WERI-Rb-1 (cell line): ENCODE measurements around the gene PLXNA2.

ENCODE experiments used
- DNase-seq: peaks from one replicate; pipeline ENCODE4 v3.0.0-alpha.2; 2020
- H3K27ac ChIP-seq: fragments of 250-450 bp; sonication (Bioruptor Pico); 2 replicates; pipeline ENCODE4 v1.5.1; 2020; ENCODE audit warnings: mild to moderate bottlenecking, moderate library complexity
- H3K27me3 ChIP-seq: fragments of 250-450 bp; sonication (Bioruptor Pico); 2 replicates; pipeline ENCODE4 v1.5.1; 2021; ENCODE audit warnings: mild to moderate bottlenecking, low read depth, moderate library complexity; ENCODE audit not compliant: insufficient read depth, severe bottlenecking
- H3K36me3 ChIP-seq: fragments of 250-450 bp; sonication (Bioruptor Pico); 2 replicates; pipeline ENCODE4 v1.5.1; 2020; ENCODE audit warnings: mild to moderate bottlenecking, moderate library complexity
- H3K4me3 ChIP-seq: 2 replicates; pipeline ENCODE4 v1.5.1; 2011; ENCODE audit warnings: low read depth, mild to moderate bottlenecking, control low read depth, low read length
- H3K9me3 ChIP-seq: fragments of 250-450 bp; sonication (Bioruptor Pico); 2 replicates; pipeline ENCODE4 v1.5.1; 2021; ENCODE audit warnings: mild to moderate bottlenecking, moderate library complexity; ENCODE audit not compliant: severe bottlenecking
- TF ChIP-seq, protein P1 (sequence below): IDR thresholded peaks from 2 replicates; pipeline ENCODE4 v1.5.1; 2011; ENCODE audit warnings: low read depth, mild to moderate bottlenecking, control low read depth, inconsistent platforms, low read length

The PLXNA2 gene

DNA sequence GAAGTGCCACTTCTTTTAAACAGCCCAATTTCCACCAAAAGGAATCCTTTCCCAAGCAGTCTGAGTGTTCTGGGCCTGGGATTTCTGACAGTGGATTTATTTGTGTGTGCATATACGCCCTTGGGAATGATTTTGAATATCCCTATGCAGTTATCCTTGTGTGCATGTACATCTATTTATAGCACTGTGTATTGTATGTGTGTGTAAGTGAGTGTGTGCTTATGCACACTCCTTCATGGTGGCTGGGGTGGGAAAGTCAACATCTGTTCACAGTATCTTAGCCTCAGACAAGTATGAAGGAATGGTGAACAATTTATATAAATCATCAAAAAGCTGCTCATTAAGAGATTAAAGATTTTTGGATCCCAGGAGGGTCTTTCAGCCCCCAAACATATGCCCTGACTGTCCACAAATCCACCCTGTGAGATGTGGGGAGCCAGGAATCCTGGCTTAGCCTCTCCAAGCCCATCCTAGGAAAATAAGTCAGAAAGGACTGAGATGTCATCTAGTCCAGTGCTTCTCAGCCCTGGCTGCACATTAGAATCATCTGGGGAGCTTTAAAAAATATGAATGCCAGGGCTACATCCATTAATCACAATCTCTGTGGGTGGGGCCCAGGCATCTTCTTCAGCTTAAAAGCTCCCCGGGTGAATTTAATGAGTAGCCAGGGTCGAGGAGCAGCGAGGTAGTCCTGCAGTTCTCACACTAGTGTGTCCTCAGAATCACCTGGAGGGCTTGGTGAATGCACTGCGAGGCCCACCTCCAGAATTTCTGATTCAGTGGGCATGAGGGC lies 101.4 kb downstream of the PLXNA2 start:
- no peak overlapping the region for H3K4me3 ChIP-seq
- H3K27ac ChIP-seq, result peak overlapping the region; percentile 93
- no peaks in the 10 kb centered on the region for H3K27me3 ChIP-seq
- no peaks in the 10 kb centered on the region for H3K9me3 ChIP-seq
- peak; percentile 77 for DNase-seq
- H3K36me3 ChIP-seq, result peaks cover 8% of the 10 kb centered on the region; the same call in 1 of the 2 replicates
- TF ChIP-seq, protein P1, sequence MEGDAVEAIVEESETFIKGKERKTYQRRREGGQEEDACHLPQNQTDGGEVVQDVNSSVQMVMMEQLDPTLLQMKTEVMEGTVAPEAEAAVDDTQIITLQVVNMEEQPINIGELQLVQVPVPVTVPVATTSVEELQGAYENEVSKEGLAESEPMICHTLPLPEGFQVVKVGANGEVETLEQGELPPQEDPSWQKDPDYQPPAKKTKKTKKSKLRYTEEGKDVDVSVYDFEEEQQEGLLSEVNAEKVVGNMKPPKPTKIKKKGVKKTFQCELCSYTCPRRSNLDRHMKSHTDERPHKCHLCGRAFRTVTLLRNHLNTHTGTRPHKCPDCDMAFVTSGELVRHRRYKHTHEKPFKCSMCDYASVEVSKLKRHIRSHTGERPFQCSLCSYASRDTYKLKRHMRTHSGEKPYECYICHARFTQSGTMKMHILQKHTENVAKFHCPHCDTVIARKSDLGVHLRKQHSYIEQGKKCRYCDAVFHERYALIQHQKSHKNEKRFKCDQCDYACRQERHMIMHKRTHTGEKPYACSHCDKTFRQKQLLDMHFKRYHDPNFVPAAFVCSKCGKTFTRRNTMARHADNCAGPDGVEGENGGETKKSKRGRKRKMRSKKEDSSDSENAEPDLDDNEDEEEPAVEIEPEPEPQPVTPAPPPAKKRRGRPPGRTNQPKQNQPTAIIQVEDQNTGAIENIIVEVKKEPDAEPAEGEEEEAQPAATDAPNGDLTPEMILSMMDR, result no peak

DNA sequence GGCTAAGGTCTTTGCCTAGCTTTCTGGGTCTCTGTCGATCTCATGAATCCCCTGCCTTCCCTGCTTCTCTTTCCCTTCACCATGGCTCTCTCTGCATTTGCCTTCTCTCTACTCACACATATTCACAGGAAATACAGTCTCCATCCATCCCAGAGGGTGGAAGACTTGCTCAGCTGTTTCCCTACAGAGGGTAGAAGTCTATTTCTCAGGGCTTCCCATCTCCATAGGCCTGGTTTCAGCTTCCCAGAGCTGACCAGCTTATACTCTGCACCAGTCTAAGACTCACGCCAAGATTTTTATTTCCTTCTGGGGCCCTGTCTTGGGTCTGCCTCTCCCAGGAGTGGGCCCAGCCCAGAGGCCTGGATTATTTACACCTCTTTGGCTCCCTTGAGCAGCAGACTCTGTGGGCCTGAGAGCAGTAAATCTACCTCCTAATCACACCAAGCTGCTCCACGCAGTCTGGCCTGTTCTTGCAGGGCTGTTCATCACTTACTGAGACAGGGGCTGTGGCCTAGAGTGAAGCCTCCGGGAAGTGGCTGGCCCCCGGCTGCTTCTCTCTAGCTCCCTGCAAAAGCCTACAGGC lies 102.5 kb downstream of the PLXNA2 start:
- Histone ChIP-seq H3K27ac (peak overlapping the region; percentile 93), H3K4me3 (no peak overlapping the region), H3K9me3 (no peaks in the 10 kb centered on the region), H3K27me3 (no peaks in the 10 kb centered on the region), H3K36me3 (peaks cover 8% of the 10 kb centered on the region; the same call in 1 of the 2 replicates)
- DNase-seq, result peak; percentile 100
- TF ChIP-seq, protein P1, result no peak

DNA sequence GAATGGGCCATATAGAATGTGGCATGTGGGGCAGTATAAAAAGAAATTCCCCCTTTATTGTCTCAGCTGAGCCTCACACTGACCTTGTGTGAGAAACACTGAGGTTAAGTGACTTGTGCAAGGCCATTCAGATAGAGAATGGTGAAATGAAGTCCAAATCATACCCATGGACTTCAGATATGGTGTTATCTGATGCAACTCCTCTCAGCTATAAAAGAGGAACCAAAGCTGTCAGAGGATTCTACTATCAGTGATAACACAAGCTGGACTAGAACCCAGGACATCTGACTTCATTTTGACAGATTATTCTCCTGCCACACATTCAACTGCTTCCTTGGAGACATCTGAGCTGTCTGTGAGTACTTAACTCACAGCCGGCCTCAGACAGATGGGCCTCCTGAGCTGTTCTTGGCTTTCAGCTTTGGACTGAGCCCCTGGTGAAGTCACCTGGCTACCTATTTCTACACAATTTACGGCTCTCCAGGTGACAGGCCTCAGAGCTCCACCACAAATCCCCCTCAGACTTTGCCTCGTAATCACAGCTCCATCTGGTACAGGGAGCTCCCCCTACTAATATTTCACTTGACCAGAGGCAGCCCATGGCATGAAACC lies 104.6 kb downstream of the PLXNA2 start:
- H3K4me3 ChIP-seq, result no peak overlapping the region
- H3K9me3 ChIP-seq, result no peaks in the 10 kb centered on the region
- H3K27me3 ChIP-seq, result no peaks in the 10 kb centered on the region
- H3K36me3 ChIP-seq, result peaks cover 8% of the 10 kb centered on the region; the same call in 1 of the 2 replicates
- H3K27ac ChIP-seq, result peak overlapping the region; percentile 93
- DNase-seq, result peak; percentile 99
- TF ChIP-seq, protein P1, result no peak

DNA sequence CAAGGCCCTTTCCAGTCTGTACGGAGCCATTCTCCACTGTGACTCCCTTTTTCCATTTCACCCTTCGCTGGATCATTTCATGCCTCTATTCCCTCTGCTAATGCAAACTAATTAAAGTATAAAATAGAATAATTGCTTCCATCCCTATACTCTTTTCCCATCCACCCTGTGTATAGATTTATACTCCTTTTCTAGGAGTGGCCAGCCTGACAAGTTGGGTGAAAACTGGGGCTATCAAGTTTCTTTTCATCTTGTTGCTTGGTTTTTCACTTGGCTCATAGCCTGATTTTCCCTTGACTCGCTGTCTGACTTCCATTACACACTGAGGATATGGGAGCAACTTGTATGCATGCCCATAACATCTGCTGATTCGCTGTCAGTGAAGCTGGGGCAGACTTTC lies 107.0 kb downstream of the PLXNA2 start:
- TF ChIP-seq, protein P1, result no peak
- H3K9me3 ChIP-seq, result no peaks in the 10 kb centered on the region
- H3K36me3 ChIP-seq, result peaks cover 8% of the 10 kb centered on the region; the same call in 1 of the 2 replicates
- no peak for DNase-seq
- no peak overlapping the region for H3K27ac ChIP-seq
- H3K27me3 ChIP-seq, result no peaks in the 10 kb centered on the region
- H3K4me3 ChIP-seq, result no peak overlapping the region

DNA sequence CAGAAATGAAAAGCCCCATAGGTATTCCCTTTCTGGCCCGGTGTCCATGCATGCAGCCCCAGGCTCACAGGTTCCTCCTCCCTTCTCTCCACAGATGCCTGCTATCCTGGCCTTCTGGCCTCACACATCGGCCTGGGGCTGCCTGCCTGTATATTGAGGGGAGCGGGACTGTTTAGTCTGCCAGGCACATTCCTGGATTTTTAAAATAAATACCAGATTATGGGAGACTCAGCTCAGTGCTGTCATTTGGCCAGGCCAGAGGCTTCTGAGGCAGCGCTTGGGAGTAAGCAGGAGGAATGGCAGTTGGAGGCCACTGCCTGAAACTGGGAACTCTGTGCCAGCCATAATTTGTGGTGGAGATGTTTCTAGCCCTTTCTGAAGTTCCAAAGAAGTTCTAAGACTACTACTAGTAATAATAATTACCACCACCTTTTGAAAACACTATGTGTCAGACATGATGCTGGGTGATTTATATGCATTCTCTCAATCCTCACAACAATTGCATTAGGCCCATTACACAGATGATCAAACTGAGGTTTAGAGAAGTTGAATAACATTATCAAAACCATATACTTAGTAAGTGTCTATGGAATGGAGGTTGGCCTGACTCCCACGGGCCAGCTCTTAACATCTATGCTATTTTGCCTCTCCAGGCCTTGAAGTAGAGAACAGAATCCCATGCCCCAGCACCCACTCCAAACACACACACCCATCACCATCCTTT lies 107.6 kb downstream of the PLXNA2 start:
- Histone ChIP-seq H3K36me3 (peaks cover 8% of the 10 kb centered on the region; the same call in 1 of the 2 replicates), H3K27ac (peak overlapping the region; percentile 49), H3K27me3 (no peaks in the 10 kb centered on the region), H3K4me3 (no peak overlapping the region), H3K9me3 (no peaks in the 10 kb centered on the region)
- TF ChIP-seq, protein P1, result no peak
- DNase-seq, result no peak
